ENCODE data around the gene PIP5K1C. TPM values are rescaled to one million over a fixed set of nuclear protein-coding genes. Genes with fewer than 3 reads are reported as not detected.
"Not testable (repeated sequence)": the region's sequence is repeated elsewhere in the genome, so short reads cannot be mapped to it uniquely, and the experiment has no call there.

The PIP5K1C gene
- total RNA-seq, 1 donor from 2014 or later: 20.7 TPM

DNA sequence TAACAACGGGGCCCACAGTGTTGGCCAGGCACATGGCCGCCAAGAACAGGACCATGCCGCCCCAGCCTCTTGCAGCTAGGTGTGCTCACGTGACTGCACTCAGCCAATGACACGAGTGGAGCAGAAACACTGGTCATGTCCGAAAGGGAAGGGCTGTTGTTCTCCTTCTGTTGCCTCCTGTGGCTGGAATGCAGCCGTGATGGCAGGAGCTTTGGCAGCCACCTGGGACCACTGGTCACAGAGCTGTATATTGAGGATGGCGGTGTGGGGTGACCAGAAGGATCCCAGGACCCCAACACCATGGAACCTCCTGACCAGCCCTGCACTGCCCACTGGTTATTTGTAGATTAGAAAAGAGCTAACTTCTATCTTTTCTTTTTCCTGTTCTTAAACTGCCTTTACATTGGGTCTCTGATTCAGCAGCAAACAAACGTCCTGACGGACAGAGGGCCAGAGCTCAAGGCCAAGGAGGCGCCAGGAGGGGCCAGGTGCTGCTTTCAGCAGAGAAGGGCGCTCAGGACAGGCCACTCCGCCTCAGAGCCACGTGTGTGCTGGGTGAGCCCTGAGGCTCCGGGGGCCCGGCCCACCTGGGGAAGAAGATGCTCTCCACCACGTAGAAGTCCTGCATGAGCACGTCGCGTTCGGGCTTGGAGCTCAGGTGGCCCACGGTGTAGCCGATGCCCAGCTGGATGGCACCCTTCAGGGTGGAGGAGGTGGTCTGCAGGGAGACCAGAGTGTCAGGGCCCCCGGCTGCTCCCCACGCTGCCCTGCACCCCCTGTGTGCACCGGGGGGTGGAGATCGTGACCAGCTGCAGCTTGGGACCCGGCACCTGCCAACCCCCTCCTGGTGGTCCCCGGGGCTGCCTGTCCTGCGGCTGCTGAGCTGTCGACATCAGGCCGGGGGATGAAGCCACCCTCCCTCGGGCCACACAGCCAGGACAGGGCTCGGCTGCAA is 38.7 kb downstream of the PIP5K1C start:
- no peak for DNase-seq

DNA sequence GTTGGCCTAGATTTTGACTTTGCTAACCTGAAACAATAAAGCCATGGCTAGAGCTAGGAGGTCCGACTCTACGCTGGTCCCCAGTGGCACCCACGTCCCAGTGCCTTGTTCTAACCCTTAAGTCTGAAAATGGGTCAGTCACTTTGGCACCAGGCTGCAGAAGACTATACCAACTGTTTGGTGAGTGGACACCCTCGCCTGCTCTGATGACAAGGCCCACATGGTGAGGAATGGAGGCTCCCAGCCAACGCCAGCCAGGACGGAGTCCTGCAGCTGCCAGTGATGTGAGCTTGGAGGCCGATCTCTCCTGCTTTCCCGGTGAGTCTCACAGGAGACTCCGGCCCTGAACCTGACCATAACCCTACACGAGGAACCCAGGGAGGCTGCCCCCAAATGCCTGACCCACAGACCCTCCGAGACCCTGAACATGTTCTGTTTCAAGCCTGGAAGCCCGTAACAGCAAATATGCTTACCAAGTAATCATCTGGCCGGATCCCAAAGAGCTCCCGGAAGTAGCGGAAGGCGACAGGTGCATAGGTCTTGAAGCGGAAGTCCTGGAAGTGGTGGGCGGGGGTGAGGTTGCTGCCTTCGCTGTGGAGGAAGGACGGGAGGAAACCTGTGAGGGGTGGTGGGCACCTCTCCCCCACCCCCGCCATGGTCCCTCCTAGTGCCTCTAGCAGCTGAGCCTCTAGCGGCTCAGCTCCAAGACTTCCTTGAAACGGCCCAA is 39.6 kb downstream of the PIP5K1C start:
- peak; percentile 49 for DNase-seq

DNA sequence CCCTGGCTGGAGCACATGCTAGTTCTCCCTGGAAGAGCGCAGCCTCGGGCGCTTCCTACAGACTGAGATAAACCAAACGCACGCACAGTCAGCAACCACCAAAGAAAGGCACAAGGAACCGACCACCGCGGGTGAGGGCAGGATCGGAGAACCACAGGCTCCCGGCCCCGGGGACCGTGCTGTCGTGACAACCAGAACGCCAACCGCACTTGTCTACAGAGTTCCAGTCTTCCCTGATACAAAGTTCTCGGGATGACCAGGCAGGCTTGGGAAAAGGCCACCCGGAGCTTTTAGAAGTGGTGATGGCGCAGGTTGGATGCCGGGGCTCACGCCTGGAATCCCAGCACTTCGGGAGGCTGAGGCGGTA is 40.5 kb downstream of the PIP5K1C start:
- DNase-seq: no peak

DNA sequence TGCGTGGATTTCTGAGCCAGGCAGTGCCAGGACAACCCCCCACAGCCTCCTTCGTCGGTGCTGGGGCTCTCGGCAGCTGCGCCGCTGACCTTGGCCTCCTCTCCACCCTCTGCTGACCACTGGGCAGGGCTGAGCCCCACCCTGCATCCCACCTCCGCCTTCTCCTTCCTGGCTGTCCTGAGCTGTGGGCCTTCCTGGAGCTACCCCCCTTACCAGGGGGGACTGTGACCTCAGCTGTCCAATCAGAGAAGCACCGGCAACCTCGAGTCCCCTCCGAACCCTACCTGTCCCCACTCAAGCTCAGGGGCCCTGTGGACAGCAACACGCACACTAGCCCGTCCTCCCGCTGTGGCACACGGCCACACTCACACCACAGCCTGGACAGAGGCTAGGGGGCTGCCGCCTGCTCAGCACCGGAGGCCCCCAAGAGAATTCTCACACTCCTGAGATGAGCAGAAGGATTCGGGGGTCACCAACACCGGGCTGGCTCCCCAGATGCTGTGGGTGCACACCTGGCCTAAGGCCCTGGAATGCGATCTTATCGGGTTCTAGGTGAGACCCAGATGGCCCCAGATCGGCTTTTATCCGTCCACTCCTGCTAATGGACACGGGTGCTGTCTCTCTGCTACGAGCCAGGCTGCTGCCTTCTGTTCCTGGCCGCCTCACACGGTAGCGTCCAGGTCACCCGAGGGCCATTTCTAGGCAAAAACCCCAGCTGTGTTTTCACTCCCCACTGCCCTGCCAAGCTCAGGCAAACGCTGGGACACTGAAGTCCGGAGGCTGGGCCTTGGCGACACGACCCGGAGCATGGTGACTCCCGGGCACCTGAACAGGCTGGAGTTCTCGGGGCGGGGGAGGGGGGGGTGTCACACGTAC is 41.2 kb downstream of the PIP5K1C start:
- DNase-seq: no peak

DNA sequence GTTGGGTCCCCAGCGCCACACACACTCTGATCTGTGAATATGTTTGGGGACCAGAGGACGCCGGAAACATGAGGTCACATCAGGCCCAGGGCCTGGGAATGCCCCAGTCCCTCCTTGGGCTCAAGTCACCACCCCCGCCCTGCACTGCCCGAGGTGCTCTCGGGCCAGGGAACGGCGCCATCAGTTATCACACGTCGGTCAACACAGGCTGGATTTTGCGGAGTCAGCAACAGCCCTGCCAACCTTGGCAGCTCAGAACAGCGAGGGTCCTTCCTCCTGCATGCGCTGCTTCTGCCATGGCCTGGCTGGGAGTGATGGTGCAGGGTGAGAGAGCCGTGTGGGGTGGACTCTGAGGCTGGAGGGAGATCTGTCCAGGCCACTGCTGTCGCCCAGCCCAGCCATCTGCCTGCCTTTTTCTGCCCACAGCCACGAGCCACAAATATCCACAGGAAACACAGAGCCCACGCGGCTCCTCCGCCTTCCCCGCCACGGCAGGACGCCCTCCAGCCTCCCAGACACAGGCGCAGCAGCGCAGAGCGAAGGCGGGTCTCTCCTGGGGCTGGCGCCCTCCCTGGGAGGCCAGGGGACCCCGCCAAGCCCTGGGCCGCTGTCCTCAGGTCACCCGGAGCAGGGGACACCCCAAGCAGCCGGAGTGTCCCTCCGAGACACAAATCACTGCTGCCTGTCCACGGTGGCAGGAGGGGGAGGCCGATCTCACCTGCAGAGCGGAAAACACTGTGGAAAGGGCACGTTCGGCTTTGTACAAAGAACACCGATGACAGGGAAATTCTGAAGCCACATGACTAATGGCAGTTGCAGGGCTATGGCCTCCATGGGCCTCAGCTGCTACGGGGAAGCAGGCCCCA is 42.0 kb downstream of the PIP5K1C start:
- DNase-seq: no peak

DNA sequence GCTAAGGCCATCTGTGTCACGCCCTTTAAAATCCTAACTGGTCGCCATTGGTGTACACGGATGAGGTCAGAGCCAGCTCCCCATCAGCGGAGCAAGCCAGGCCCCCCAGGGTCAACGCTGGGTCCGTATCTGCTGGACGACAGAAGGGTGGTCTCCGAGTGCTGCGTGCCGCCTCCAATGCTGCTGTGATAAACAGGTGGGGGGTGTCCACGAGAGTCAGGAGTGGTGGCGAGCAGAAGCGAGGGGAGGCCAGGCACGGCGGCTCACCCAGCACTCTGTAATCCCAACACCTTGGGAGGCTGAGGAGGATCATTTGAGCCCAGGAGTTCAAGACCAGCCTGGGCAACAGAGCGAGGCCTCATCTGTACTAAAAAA is 42.9 kb downstream of the PIP5K1C start:
- DNase-seq: no peak

- no peak for DNase-seq
Observed at GRCh38 chr19:3656747-3657394, 43.4 kb downstream of the PIP5K1C start.

- no peak for DNase-seq
Observed at GRCh38 chr19:3656073-3656746, 44.1 kb downstream of the PIP5K1C start.

GRCh38 chr19:3655402-3656072 is 44.7 kb downstream of the PIP5K1C start:
- peak; percentile 69 for DNase-seq

GRCh38 chr19:3653865-3654513 is 46.3 kb downstream of the PIP5K1C start:
- no peak for DNase-seq

DNA sequence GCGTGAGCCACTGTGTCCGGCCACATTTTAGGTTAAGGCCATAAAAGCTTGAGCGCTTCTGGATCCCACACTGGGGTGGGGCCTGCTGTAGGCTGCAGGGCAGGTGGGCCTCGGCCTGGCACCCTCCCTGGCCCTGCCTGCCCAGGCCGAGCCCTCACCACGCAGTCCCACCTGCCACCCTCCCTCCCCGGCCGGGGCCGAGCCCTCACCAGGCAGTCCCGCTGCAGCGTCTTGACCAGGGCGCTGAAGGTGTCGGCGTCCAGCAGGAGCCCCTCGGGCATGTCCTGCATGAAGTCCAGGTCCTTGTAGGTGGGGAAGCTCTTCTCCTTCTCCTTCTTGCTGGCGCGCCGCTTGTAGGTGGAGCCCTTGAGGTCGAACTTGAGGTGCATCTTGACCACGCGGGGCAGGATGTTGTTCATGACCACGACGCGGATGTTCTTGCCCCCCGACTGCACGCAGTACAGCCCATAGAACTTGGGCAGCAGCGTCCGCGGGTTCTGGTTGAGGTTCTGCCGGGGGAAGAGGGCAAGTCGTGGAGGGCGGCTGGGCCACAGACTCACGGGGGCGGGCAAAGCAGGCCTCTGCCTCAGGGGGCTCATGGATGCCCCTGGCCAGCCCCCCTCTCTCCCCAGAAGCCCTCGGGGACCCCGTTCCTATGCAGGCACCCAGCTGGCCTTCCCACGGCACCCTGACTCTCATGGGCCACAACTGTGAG is 47.0 kb downstream of the PIP5K1C start:
- DNase-seq: no peak

DNA sequence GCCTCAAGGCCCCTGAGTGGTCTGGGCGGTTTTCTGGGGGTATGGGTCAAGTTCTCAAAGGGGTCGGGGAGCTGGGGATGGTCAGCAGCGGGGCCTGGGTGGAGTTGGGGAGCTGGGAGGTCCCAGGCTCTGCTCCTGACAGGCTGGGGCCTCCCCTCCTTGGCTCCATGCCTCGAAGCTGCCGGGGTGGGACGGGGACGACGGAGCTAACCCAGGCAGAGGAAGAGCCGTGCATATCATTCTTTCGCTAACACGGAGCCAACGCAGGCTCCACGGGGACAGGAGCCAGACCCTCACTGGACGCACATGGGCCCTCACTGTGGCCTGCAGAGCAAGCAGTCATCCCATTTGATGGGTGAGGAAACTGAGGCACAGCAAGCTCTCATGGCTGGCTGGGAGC is 47.8 kb downstream of the PIP5K1C start:
- DNase-seq: no peak

DNA sequence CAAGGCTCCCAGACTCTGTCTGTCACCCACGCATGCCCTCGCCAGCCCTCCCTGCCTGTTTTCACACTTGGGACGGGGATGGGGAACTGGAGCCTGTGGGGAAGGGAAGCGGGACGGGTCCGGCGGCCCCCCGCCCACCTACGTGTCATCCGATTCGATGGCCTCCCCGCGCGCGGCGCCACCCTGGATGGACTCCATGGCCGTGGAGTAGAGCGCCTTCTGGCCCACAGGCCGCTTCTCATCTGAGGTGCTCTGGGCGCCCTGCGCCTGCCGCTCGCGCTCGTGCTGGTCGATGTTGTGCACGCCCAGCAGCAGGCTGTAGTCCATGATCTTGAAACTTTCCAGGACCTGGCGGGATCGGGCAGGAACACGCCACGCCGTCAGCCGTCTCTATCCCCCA is 48.6 kb downstream of the PIP5K1C start:
- DNase-seq: no peak

GRCh38 chr19:3649888-3650287 is 50.4 kb downstream of the PIP5K1C start:
- DNase-seq: no peak

- DNase-seq: no peak
Observed at GRCh38 chr19:3648037-3648905, 52.0 kb downstream of the PIP5K1C start.

DNA sequence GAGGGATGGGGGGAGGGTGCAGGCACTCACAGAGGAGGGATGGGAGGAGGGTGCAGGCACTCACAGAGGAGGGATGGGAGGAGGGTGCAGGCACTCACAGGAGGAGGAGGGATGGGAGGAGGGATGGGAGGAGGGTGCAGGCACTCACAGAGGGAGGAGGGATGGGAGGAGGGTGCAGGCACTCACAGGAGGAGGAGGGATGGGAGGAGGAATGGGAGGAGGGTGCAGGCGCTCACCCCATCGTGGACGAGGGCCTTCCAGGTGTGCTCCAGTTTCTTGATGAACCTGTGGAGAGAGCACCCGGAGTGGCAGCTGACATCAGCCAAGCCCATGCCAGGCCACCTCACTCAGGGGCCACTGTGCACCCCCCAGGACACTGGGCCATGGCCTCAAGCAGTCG is 53.2 kb downstream of the PIP5K1C start:
- DNase-seq: not testable (repeated sequence)

- no peak for DNase-seq
Observed at GRCh38 chr19:3646336-3647092, 53.8 kb downstream of the PIP5K1C start.

Data from tongue (tissue), 2 donors.